ENCODE results near the gene SS18.

DNA sequence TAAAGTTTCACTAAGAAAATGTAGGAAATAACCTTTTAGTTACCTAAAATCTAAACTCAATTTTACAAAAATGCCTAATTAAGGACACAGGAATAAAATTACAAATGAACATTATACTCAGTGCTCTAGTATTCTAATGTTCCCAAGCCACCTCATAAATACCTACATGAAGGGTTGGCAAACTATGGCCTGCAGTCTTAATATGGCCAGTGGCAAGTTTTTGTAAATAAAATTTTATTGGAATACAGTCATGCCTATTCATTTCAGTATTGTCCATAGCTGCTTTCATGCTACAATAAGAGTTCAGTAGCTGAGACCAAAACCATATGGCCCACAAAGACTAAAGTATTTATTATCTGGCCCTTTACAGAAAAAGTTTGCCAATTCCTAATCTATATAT, 53.8 kb downstream of the SS18 start:
- TF ChIP-seq EZH2phosphoT487 (IDR thresholded peaks at IDR 0.05; ENCODE audit: borderline replicate concordance), result no peak
- no peak for TF ChIP-seq CTCF (conservative IDR thresholded peaks at IDR 0.05; ENCODE audit: low read length)

All from Loucy (cell line).